ENCODE measurements around the gene APOBEC3H.

Gene APOBEC3H

GRCh38 chr22:39135092-39135896 lies 38.2 kb downstream of the APOBEC3H start:
- no peak for DNase-seq (ENCODE audit: low read depth)

DNA sequence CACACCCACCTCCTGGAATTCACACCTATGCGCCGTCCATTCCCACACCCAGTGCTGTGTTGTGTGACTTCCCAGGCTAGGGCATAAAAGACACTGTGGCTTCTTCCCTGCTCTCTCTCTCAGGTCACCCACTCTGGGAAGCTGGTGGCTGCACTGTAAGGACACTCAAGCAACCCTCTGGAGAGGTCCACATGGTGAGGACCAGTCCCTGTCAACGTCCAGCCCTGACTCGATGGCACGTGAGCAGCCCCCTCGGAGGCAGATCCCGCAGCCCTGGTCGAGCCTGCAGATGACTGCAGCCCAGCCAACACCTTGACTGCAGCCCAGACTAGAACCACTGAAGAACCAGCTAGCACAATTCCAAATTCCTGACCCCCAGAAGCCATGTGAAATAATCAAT lies 39.3 kb downstream of the APOBEC3H start:
- no peak for DNase-seq (ENCODE audit: low read depth)

- DNase-seq (ENCODE audit: low read depth), result no peak
Observed at GRCh38 chr22:39138357-39138997, 41.4 kb downstream of the APOBEC3H start.

DNA sequence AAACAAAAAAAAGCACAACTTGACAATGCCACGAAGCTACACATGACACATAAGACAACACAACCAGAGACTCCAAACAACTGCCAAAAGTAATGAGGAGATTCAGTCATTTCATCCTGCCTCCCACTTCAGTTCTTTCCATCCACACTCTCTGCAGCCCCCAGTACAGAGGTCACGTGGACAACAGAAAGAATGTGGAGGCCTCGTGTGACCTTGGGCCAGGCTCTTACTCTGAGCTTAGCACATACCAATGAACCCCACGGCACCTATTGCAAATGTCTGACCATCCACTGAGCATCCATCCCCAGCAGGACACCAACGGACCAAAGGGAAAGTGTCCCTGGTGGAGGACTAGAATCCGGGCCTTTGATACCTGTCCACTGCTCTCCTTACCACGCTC lies 42.9 kb downstream of the APOBEC3H start:
- DNase-seq (ENCODE audit: low read depth), result no peak

DNA sequence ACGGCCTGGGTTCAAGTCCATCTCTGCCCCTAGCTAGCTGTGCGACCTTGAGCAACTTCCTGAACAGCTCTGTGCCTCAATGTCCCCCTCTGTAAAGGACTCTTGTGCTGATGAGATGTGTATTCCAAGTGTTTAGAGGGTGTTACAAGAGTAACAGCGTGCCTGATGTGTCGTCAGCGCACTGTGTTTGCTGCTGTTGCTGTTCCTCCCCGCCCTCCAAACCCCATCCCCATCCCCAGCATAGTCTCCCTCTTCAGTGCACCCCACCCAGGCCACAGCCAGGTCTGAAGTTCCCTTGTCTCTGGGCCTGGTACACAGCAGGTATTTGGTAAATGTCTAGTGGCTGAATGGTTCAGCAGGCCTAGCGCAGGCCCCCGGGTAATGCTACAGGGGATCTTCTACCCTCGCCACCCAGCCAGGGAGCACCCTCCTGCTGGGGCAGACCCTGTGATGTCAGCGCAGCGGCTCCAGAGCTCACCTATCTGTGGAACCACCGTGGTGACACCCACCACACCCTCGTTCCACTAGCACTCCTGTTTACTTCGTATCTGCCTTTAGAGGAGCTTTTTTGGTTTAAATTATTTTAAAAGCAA lies 45.1 kb downstream of the APOBEC3H start:
- DNase-seq (ENCODE audit: low read depth), result no peak

- no peak for DNase-seq (ENCODE audit: low read depth)
Observed at GRCh38 chr22:39144101-39144767, 47.2 kb downstream of the APOBEC3H start.

- DNase-seq (ENCODE audit: low read depth), result no peak
Observed at GRCh38 chr22:39146256-39147101, 49.4 kb downstream of the APOBEC3H start.

DNA sequence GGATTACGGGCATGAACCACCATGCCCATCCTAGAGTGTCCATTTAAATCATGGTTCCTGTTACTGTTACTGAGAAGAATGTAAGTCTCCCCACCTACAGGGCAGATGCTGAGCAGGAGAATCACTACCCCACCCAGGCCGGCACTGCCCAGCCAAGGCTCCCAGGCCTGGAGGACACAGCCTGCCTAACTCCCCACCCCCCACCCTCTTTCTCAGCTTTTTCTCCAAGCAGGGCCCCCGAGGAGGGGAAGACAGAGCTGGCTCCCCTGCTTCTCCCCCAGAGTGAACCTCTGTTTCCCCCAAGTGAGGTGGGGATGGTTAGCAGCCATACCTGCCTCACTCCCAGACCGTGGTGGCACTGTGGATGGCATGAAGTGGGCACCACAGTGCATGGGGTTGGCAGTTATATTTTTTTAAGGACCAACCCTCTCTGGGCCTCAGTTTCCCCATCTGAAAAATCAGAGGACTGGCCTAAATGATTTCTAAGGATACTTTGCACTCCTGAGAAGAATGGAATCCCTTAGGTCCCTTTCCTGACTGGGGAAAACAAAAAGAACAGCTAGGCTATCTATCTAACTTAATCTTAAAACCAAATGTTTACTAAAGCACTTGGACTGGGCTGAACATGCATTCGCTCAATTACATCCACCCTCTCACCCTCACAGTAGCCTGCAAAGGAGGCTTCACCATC lies 50.4 kb downstream of the APOBEC3H start:
- no peak for DNase-seq (ENCODE audit: low read depth)

- DNase-seq (ENCODE audit: low read depth), result no peak
Observed at GRCh38 chr22:39148026-39148726, 51.1 kb downstream of the APOBEC3H start.

DNA sequence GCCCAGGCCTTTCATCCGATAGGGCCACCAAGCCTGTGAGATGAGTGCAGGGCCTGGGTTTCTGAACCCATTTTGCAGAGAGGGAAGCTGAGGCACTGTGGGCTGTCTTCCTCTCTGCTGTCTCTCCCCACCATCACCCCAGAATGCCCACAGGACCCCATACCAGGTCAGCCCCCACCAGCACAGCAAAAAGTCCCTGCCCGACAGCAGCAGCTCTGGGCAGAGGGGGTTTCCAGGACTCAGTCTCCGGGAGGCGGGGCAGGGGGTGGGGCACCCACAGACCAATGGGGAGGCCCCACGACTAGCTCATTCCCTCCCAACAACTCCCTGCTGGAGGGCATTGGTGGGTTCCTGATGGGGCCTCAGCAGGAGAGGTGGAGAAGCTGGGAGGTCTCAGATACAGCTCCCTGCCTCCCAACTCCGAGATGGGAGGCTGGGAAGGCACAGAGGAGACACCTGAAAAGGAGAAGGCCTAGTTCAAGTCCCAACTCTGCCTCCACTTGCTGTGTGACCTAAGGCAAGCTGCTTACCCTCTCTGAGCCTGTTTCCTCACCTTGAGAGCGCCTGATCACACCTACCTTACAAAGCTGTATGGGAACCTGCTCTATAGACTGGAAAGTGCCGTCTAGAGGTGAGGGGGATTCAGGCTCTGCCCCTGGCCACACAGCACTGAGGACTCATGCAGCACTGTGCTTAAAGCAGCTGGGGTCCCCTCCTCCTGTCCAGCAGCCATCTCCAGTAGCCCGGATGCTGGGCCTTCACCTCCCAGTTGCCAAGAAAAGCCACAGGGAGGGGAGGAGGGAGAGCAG lies 51.9 kb downstream of the APOBEC3H start:
- DNase-seq (ENCODE audit: low read depth), result peak; percentile 39

DNA sequence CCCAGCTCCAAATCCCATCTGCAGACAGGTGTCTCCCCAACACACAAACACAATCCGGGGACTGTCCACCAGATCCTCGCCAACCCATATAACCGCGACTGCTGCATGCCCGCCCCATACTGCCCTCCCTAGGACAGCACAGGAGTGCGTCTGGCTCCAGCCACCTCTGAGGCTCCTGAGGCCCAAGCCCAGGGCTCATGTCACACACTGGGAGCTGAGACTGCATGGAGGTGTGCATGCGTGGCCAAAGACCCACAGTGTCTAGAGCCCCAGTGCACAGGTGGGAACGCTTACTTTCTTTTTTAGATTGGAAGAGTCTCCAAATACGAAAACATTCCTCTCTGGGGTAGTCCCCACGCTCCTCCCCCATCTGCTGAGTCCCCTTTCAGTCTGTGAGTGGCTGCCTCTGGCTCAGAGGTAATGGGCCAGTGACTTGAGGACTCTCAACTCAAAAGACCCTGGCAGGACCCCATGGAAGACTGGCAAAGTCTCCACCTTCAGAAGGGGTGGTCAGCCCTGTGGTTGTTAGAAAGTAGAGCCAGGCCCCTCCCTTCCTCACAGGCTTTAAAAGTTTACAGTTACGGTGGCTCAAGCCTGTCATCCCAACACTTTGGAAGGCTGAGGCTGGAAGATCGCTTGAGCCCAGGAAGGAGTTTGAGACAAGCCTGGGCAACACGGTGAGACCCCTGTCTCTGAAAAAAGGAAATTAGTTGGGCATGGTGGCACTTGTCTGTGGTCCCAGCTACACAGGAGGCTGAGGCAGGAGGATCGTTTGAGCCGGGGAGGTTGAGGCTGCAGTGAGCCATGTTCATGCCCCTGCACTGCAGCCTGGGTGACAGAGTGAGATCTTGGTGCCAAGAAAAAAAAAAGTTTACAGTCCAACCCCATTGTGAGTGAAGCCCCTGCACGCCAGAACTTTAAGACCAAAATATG lies 53.1 kb downstream of the APOBEC3H start:
- no peak for DNase-seq (ENCODE audit: low read depth)

DNA sequence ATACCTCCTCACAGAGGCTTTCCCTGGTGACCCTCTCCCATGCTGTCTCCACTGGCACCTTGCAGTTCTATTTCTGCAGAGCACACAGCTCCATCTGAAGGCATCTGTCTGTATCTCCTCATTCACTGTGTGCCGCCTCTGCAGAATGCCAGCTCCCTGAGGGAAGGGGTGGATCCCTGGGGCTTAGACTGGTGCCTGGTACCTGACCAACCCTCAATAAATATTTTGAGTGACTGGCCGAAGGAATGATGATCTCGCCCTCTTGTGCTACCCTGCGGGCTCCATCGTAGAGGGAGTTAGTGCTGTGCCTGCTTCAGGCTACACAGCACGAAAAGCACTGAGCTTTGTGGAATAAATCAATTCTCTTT lies 53.8 kb downstream of the APOBEC3H start:
- DNase-seq (ENCODE audit: low read depth), result no peak

DNA sequence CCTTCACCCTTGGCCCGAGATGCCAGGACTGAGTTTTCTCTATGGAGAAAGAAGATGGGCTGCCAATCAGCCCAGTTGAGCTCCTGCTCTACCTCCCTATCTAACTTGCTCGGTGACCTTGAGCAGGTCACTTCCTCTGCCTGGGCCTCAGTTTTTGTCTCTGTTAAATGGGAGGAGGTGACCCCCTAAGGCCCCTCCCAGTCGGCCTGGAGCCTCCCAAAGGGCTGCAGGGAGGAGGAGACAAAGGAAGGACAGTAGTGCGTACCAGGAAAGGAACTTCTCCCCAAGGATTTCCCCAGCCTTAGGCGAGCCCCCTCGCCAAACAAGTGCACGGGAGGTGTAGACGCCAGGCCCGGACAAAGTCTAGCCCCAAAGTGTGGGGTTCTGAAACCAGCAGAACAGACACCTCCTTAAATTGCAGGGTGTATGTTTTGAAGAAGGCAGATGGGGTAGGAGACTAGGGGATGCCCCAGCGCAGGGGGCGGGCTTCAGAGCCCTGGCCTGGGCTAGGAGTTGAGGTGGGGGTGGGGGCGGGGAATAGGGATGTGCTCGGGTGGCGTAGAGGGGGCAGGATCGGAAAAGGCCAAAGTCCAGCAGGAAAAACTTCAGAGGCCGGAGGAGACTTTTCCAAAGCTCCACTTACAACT lies 54.4 kb downstream of the APOBEC3H start:
- no peak for DNase-seq (ENCODE audit: low read depth)

- no peak for DNase-seq (ENCODE audit: low read depth)
Observed at GRCh38 chr22:39152024-39152510, 55.0 kb downstream of the APOBEC3H start.

DNA sequence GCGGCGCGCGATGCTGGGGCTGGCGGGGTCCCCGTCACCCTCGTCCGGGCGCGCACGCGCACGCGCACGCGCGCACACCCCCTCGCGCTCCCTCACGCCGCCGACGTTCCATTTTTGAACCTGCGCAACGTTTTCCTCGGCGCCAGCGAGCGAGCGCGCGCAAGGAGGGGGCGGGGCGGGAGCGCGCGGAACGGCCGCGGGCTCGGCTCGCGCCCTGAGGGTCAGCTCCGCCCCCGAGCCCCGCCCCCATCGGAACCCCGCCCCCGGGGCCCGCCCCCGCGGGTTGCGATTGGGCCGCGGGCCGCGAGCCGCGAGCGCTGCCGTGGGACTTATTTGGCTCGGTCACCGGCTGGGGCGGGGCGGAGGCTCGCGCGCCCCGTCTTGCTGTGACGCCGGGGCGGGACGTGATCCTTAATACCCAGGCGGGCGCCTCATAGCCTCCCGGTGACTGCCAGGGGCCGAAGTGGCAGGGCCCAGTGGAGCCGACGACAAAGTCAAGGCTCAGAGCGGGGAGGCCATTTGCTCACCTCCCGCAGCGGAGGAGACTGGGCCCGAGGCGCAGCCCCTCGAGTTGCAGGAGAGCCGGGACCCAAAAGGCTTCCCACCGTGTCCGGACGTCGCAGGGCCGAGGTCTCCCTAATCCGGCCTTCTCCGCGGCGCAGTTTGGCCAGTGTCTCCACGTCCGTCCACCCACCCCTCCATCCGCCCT lies 55.6 kb downstream of the APOBEC3H start, which contains the start of gene CBX7:
CBX7 (minus strand) TSS at position 170 of the 709 bp plus-strand sequence. CDS start 236 bp downstream, outside the sequence.
- peak; percentile 72 for DNase-seq (ENCODE audit: low read depth)

- DNase-seq (ENCODE audit: low read depth), result no peak
Observed at GRCh38 chr22:39153220-39153717, 56.2 kb downstream of the APOBEC3H start.

Measured in stimulated activated CD8-positive, alpha-beta memory T cell treated with anti-CD3 and anti-CD28 coated beads, Interleukin-15, amount 100 ng/mL, for 1 hour (primary cell).